ENCODE data around the gene TAS2R19.

The TAS2R19 gene

GRCh38 chr12:10989107-10989506 is 33.3 kb downstream of the TAS2R19 start:
- no peak for DNase-seq

DNA sequence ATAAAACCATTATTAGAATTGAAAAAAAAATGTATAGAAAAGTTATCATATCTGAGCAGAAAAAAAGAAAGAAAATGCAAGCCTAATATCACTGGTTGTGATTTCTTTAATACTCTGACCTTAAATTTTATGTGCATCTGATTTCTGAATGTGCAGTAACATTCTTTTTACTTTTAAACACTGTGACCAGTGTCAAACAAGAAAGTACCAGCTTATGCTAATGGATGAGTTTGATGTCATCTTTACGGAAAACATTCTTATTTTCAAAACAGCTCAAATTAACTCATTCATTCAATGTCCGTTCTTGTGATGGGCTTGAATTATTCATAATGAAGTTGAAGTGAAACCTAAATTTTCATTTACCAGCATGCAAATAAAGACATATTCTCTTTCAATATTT is 35.6 kb downstream of the TAS2R19 start, which contains the start of gene TAS2R50:
TAS2R50 (minus strand) TSS at position 101 of the 400 bp plus-strand sequence; CDS start at position 49, 52 bp downstream.
- no peak for DNase-seq

DNA sequence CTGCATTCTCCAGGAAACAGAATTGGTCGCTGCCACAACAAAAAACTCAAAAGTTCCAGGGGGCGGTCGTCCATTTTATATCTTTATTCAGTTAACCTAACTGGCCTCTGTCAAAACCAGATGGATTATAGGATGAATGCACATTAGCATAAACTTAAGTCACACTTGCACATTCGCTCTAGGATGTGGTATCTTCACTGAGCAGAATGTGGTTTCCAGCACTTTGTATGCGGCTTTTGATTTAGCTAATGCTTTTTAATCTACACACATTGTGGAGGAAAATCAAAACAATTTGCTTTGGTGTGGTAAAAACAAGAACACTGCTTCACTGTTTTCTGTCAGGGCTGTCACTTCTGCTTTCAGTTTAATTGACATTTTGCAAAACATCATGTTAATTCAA is 40.2 kb downstream of the TAS2R19 start:
- DNase-seq = no peak

DNA sequence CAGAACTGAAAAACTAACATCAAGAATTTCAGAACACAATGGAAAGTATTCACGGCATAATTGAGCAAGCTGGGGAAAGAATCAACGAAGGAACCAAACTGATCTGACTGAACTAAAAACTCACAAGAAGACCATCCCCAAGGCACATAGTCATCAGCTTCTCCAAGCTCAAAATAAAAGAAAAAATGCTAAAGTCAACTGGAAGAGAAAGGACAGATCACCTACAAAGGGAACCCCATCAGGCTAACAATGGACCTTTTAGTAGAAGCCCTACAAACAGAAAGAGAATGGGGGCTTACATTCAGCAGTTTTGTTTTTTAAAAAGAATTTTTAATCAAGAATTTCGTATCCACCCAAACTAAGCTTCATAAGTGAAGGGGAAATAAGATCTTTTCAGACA is 47.5 kb downstream of the TAS2R19 start:
- no peak for DNase-seq
